T-helper 1 cell treated with Interleukin-12 subunit alpha and Interleukin-12 subunit beta and Interleukin-4 antibody, amounts not matched to agents 30 μg/mL and 1 μg/mL, for 36 hours (primary cell): ENCODE measurements around the gene SLC7A11.

Source experiments
- H3K27ac Mint-ChIP-seq: one replicate; pipeline ENCODE4 v1.8.0; 2021; ENCODE audit warnings: mild to moderate bottlenecking, mixed read lengths
- H3K27me3 Mint-ChIP-seq: one replicate; pipeline ENCODE4 v1.8.0; 2021; ENCODE audit warnings: low read depth, mixed read lengths
- H3K36me3 Mint-ChIP-seq: one replicate; pipeline ENCODE4 v1.8.0; 2021; ENCODE audit warnings: low read depth, mixed read lengths
- H3K4me1 Mint-ChIP-seq: one replicate; pipeline ENCODE4 v1.8.0; 2021; ENCODE audit warnings: low read depth, mixed read lengths
- H3K4me3 Mint-ChIP-seq: one replicate; pipeline ENCODE4 v1.8.0; 2021; ENCODE audit warnings: mild to moderate bottlenecking, moderate library complexity, mixed read lengths
- H3K9me3 Mint-ChIP-seq: one replicate; pipeline ENCODE4 v1.8.0; 2021; ENCODE audit warnings: mixed read lengths

The SLC7A11 gene

DNA sequence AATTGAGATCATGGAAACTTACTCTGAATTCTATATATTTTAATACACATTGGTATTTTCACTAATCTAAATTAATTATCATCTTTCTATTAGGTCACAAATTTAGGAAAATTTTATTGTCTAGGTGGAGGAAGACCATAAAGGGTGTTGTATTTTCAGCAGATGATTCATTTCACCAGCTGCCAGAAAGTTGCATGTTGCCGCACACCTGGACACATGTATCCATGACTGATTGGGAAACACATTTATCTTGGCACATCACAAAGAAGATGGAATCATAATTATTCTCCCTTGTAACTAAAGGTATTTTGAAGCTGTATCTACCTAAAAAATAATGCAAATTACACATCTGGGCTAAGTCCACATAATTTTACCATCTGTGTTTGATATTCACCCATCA is 33.1 kb downstream of the SLC7A11 start:
- H3K4me3 Mint-ChIP-seq, result no peak overlapping the region
- peaks cover 3% of the 10 kb centered on the region for H3K4me1 Mint-ChIP-seq

DNA sequence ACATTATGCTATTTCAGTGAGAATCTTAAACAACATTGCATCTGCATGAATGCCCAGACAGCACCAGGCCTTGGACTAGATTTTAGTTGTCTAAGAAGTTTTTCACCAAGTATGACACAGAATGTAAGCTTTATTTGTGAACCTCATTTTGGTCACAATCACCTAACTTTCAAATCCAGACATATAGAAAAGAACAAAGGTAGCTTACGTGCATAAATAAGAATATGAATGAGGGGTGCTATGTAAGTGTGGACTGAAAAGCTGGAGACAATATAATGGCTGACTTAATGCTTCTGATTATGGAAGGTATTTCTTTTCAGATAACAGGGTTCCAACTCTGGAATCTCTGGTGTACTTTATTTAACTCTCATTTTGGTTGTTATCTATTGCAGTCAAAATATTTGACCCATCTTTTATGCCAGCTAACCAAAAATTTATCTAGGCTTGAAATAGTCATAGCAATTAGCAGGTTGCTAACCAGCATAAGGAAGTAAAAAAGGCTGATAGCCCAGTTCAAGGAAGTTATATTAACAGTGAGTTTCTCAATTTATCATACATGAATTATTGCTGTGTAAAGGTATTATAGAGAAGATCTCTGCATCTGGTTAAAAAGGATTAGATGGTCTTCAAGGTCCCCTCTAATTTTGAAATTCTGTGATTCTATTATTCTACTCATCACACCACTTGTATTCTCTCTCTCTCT is 36.5 kb downstream of the SLC7A11 start:
- Mint-ChIP-seq H3K4me3 (no peak overlapping the region), H3K36me3 (peaks cover 6% of the 10 kb centered on the region), H3K4me1 (peaks cover 5% of the 10 kb centered on the region), H3K9me3 (no peaks in the 10 kb centered on the region), H3K27me3 (no peaks in the 10 kb centered on the region), H3K27ac (no peak overlapping the region)

More for the DNA sequence above, 33.1 kb downstream of the SLC7A11 start:
- Mint-ChIP-seq H3K9me3 (no peaks in the 10 kb centered on the region), H3K36me3 (peaks cover 11% of the 10 kb centered on the region), H3K27ac (no peak overlapping the region), H3K27me3 (no peaks in the 10 kb centered on the region)

DNA sequence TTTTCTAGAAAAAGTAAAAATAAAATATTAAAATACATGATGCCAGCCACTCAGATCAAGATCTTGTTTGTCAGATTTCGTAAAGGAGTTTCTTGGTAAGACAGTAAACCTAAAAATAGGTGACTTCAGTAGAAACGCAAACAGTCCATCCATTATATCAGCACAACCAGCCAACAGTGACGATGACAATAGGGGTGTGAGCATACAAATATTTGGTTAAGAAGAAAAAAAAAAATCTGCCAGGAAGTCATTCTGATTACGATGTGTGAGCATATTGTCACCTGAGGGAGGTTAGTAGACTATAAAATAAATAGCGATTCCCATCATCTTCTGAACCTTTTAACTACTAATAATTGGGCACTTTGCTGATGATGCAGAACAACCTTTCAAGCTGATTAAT is 37.6 kb downstream of the SLC7A11 start:
- no peaks in the 10 kb centered on the region for H3K27me3 Mint-ChIP-seq
- peaks cover 7% of the 10 kb centered on the region for H3K4me1 Mint-ChIP-seq
- H3K36me3 Mint-ChIP-seq, result peaks cover 4% of the 10 kb centered on the region
- H3K9me3 Mint-ChIP-seq, result no peaks in the 10 kb centered on the region
- no peak overlapping the region for H3K4me3 Mint-ChIP-seq
- H3K27ac Mint-ChIP-seq, result no peak overlapping the region

DNA sequence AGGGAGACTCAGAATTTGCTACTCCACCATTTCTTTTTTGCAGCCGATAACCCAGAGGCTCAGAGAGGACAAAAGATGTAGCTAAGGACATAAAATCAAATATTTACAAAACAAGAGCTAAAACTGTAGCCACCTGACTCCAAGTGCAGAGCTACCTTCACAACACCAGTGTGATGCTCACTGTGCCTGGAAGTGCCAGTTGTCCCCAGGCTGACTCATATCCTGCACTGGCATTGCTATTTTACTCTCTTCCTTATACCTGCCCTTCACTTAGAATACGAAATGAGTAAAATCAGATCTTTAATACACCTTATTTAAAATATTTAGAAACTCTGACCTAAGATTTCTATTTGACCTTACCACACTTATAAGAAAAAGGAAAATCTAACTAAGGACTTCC is 39.5 kb downstream of the SLC7A11 start:
- Mint-ChIP-seq H3K27me3 (no peaks in the 10 kb centered on the region), H3K4me3 (no peak overlapping the region), H3K36me3 (peaks cover 2% of the 10 kb centered on the region), H3K27ac (no peak overlapping the region), H3K4me1 (peaks cover 5% of the 10 kb centered on the region), H3K9me3 (no peaks in the 10 kb centered on the region)

DNA sequence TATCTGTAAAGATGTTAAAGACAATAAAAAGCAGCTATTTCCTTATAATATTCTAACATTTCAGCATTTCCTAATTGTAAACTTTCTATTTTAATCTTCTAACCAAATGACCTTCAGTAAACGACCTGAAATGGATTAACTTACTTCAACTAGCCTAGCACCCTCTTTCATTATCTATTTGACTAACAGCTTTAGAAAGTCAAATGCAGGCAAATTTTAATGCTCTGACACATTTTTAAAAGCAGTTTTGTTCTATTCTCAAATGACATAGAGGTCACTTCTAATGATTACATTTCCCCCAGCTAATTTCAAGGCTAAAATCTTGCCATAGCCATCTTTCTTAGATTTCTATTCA is 41.9 kb downstream of the SLC7A11 start:
- Mint-ChIP-seq H3K36me3 (peaks cover 2% of the 10 kb centered on the region), H3K4me3 (no peak overlapping the region), H3K9me3 (no peaks in the 10 kb centered on the region), H3K27me3 (no peaks in the 10 kb centered on the region), H3K27ac (no peak overlapping the region), H3K4me1 (peaks cover 5% of the 10 kb centered on the region)

DNA sequence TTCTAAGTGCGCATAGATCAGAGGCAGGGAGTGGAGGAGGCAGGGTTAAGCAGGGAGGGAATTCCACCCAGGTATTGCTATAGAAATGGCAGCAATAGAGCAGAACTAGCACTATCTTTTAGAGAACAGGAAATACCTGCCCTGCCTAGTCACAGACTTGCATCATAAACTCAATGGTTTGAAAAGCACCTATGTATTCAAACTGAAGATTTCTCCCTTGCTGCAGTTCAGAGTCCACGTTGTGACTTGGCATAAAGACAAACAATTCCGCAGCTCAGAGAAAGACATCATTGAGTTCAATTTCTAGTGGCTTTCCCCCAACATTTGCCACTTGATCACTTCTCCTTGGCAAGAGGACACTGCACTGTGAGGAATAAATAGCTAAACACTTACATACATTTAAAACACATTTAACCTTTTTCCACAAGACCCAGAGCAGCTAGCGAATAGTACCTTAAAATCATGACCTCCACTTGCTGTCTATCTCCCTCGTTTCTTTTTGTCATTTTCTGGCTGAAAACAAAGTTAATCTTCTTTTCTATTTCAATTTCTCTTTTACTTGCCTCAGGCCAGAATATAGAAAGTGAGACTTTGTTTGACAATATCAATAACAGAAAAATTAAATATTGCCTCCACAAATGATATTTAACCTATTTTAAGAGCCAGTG is 42.4 kb downstream of the SLC7A11 start:
- no peak overlapping the region for H3K27ac Mint-ChIP-seq
- H3K9me3 Mint-ChIP-seq, result no peaks in the 10 kb centered on the region
- no peak overlapping the region for H3K4me3 Mint-ChIP-seq
- peaks cover 2% of the 10 kb centered on the region for H3K36me3 Mint-ChIP-seq
- peaks cover 5% of the 10 kb centered on the region for H3K4me1 Mint-ChIP-seq
- no peaks in the 10 kb centered on the region for H3K27me3 Mint-ChIP-seq

DNA sequence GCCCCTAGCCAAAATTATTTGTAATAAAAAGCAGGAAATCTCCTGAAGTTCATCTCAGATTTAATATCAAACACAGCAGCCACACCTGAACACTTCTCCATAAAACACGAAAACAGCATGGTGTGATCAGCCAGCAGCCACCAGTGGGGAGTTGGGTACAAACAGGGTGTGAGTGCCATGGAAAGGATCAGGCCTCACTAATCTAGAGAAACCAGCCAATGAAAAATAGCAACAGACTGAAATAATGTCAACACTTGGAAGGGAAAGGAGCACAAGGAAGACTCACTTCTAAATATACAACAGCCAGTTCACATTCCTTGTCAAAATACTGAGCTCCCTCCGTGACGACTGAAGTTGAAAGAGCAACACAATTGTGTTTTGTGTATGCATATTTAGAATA is 46.0 kb downstream of the SLC7A11 start:
- Mint-ChIP-seq H3K27ac (no peak overlapping the region), H3K36me3 (no peaks in the 10 kb centered on the region), H3K4me3 (no peak overlapping the region), H3K4me1 (peaks cover 3% of the 10 kb centered on the region), H3K27me3 (no peaks in the 10 kb centered on the region), H3K9me3 (no peaks in the 10 kb centered on the region)

DNA sequence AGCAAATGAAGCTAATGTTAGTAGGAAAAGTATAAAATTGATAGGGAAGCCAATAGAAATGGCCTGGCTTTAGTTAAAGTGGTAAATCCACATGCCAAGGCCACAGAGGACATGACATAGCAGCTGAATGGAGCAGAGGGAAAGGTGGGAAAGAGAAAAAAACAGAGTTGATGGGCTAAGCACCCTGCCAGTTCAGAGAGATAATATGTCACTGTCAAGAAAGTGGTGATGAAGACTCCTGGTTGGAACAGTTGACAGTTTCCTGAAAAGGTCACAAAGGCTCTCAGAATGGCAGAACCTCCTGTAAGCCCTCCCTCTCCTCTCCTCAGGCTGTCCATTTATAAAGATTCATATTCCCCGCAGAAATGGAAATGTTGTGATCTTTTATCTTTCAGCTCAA is 48.2 kb downstream of the SLC7A11 start:
- H3K4me1 Mint-ChIP-seq, result no peaks in the 10 kb centered on the region
- H3K9me3 Mint-ChIP-seq, result no peaks in the 10 kb centered on the region
- H3K36me3 Mint-ChIP-seq, result no peaks in the 10 kb centered on the region
- no peak overlapping the region for H3K27ac Mint-ChIP-seq
- H3K27me3 Mint-ChIP-seq, result no peaks in the 10 kb centered on the region
- H3K4me3 Mint-ChIP-seq, result no peak overlapping the region

DNA sequence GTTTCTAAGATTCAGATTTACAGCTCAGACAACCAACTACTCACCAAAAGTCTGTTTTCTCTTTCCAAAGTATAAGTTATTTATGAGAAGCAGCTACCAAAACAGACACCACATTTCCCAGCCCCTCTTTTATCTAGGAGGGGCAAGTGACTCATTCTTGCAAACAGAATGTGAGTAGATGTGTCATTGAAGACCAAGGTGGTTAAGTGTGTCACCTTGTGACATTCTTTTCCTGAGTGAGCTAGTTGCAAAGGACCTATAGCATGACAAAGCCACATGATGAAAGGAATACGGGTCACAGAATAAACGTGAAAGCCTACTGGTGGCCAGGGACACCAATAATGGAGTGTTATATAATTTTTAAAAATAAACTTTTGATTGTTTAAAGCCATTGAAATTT is 50.0 kb downstream of the SLC7A11 start:
- H3K9me3 Mint-ChIP-seq, result no peaks in the 10 kb centered on the region
- H3K4me1 Mint-ChIP-seq, result no peaks in the 10 kb centered on the region
- H3K36me3 Mint-ChIP-seq, result no peaks in the 10 kb centered on the region
- no peaks in the 10 kb centered on the region for H3K27me3 Mint-ChIP-seq
- H3K4me3 Mint-ChIP-seq, result no peak overlapping the region
- no peak overlapping the region for H3K27ac Mint-ChIP-seq

DNA sequence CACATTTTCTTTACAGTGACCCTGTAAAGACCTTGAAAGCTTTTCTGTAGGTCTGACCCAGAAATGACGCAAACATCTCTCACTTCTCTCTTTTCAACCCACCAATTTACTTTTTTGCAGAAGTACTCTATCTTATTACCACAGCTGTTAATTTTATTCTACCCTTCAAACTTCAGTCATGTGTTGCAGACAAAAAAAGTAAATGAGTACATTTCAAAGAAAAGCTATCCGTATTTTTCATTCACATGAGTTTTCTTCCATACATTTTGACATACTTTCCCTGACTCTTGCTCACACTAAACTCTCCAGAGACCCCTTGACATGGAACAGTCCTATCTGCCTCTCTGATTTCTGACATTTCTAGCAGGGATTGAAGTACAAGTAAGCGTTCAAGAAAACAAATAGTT is 51.7 kb downstream of the SLC7A11 start:
- H3K36me3 Mint-ChIP-seq, result no peaks in the 10 kb centered on the region
- no peak overlapping the region for H3K4me3 Mint-ChIP-seq
- no peaks in the 10 kb centered on the region for H3K9me3 Mint-ChIP-seq
- H3K27ac Mint-ChIP-seq, result no peak overlapping the region
- H3K27me3 Mint-ChIP-seq, result no peaks in the 10 kb centered on the region
- no peaks in the 10 kb centered on the region for H3K4me1 Mint-ChIP-seq

DNA sequence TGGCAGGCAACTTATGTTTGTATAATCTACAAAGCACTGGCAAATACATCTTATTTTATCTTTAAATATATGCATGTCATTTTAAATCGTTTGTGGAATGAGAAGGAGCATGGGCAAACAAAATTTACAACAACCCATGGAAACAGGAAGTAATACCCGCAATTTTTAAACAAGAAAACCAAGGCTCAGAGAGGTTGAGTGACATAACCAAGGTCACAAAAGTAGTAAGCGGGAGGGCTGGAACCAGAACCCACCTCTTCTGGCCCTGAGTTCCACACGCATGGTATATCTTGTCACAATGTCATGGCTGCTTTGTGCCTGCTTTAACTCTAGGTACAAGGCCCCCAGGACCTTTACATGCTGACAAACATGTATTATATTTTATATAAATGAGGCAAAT is 52.9 kb downstream of the SLC7A11 start:
- no peaks in the 10 kb centered on the region for H3K4me1 Mint-ChIP-seq
- no peak overlapping the region for H3K27ac Mint-ChIP-seq
- no peaks in the 10 kb centered on the region for H3K36me3 Mint-ChIP-seq
- H3K9me3 Mint-ChIP-seq, result no peaks in the 10 kb centered on the region
- no peaks in the 10 kb centered on the region for H3K27me3 Mint-ChIP-seq
- no peak overlapping the region for H3K4me3 Mint-ChIP-seq

DNA sequence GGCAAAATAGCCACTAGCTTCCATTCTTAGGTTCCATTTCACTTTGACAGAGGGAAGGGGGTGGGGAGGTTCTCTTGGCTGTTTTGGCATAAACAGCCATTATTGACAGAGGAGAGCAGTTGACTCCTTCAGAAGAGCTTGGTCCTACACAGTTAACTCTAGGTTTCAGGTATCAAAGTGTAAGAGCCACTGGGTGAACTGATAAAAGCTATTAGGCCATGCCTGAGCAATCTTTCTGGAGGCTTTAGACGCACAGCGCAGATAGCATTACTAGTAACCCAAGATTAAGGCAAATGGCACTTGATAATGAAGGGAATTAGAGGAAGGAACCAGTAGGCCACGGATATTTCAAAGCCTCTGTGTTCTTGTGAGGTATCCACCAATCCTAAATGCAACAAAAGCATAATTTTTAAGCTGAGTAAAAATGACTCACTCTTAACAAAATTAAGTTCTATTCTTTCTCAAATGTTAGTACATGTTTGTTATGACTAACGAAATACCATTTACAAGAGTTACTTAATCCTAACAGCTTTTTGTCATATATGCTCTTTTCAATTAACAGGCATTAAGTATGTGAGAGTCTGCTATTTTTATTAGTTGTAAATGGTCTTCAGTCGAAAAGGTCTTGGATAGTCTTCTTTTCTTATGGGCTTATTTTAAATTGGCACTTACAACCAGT is 53.6 kb downstream of the SLC7A11 start:
- Mint-ChIP-seq H3K27me3 (no peaks in the 10 kb centered on the region), H3K4me1 (no peaks in the 10 kb centered on the region), H3K36me3 (no peaks in the 10 kb centered on the region), H3K9me3 (no peaks in the 10 kb centered on the region), H3K27ac (no peak overlapping the region), H3K4me3 (no peak overlapping the region)

DNA sequence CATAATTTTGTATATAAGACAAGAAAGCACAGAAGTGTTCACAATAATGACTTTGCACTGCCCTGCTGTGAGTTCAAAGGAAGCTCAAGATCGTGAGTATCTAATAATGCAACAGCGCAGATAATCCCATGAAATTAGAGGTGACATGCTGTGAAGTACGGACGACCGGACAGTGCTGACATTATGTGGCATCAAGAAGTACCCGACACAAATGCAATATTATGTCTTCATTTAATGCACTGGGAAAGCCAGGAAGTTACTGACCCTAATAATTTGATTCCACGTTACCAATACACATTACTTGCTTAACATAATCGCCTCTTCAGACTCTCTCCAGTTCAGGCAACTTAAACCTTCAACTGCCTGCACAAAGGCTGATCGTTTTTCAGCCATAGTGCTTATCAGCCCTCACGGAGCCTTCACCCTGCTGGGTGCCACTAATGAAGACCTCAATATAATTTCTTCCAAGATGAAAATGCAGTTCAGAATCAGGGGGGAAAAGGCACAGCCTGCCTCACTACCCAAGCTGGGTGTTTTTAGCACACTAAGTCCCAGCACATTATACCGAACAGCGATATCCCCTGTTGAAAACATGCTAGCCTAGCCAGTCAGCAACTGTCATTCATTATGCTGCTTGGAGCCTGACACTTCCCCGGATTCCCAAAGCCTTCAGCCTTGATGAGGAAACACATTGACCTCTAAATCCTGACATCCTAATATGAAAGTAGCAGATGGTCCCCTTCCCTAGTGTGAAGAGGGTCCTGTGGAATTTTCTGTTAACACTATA is 56.1 kb downstream of the SLC7A11 start:
- H3K9me3 Mint-ChIP-seq, result no peaks in the 10 kb centered on the region

DNA sequence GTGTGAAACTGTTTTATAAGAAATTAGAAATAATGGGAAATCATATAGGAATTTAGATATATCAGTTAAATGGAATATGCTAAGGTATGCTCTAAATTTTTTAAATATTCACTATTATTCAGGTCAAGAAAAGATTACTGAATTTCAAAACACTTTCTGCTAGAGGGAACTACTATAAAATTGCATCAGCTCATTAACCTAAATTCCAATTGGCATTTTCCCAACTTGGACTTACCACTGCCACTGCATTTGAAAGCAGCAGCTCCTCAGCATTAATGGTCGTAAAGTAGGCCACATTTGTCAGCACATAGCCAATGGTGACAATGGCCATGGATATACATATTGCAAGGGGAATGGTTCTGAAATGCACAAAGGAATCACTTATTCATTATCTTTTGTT is 57.3 kb downstream of the SLC7A11 start:
- Mint-ChIP-seq H3K36me3 (peaks cover 3% of the 10 kb centered on the region), H3K9me3 (no peaks in the 10 kb centered on the region), H3K27ac (no peak overlapping the region), H3K4me1 (no peaks in the 10 kb centered on the region), H3K27me3 (no peaks in the 10 kb centered on the region), H3K4me3 (no peak overlapping the region)

More for the DNA sequence above, 56.1 kb downstream of the SLC7A11 start:
- Mint-ChIP-seq H3K27me3 (no peaks in the 10 kb centered on the region), H3K4me1 (no peaks in the 10 kb centered on the region), H3K27ac (no peak overlapping the region), H3K4me3 (no peak overlapping the region), H3K36me3 (no peaks in the 10 kb centered on the region)
